LHCN-M2 (cell line): ENCODE measurements around the gene EIPR1. TPM values are rescaled to one million over a fixed set of nuclear protein-coding genes. Genes with fewer than 3 reads are reported as not detected.

Experiments
- DNase-seq: peaks from one replicate; pipeline ENCODE4 v3.0.0-alpha.2; 2012; ENCODE audit warnings: low read depth
- total RNA-seq: library from RNA; depleted of rRNA; stranded (reverse); fragments of >200 nt; gene quantifications from 2 replicates; pipeline ENCODE4 v1.2.3, GENCODE V29; 2014

EIPR1 gene
- total RNA-seq, 1 experiment from 2014 or later, result 77.5 TPM

GRCh38 chr2:3249476-3249962, 128.1 kb downstream of the EIPR1 start:
- DNase-seq, result no peak

GRCh38 chr2:3248754-3249475, 128.7 kb downstream of the EIPR1 start:
- DNase-seq, result no peak

- DNase-seq, result no peak
Measured at GRCh38 chr2:3246928-3247714, 130.5 kb downstream of the EIPR1 start.

GRCh38 chr2:3246406-3246805, 131.2 kb downstream of the EIPR1 start:
- no peak for DNase-seq

- DNase-seq, result no peak
Measured at GRCh38 chr2:3244486-3244885, 133.1 kb downstream of the EIPR1 start.

GRCh38 chr2:3243804-3244203, 133.8 kb downstream of the EIPR1 start:
- no peak for DNase-seq

GRCh38 chr2:3242747-3243369, 134.8 kb downstream of the EIPR1 start:
- DNase-seq, result no peak

GRCh38 chr2:3241971-3242746, 135.5 kb downstream of the EIPR1 start:
- no peak for DNase-seq

- no peak for DNase-seq
Measured at GRCh38 chr2:3238951-3239841, 138.4 kb downstream of the EIPR1 start.

GRCh38 chr2:3236300-3237045, 141.1 kb downstream of the EIPR1 start:
- DNase-seq, result no peak

- DNase-seq, result no peak
Measured at GRCh38 chr2:3233877-3234276, 143.7 kb downstream of the EIPR1 start.

- DNase-seq, result no peak
Measured at GRCh38 chr2:3229221-3229620, 148.4 kb downstream of the EIPR1 start.

GRCh38 chr2:3224681-3225080, 152.9 kb downstream of the EIPR1 start:
- no peak for DNase-seq

GRCh38 chr2:3223080-3223923, 154.3 kb downstream of the EIPR1 start:
- DNase-seq, result no peak

- no peak for DNase-seq
Measured at GRCh38 chr2:3222636-3223035, 155.0 kb downstream of the EIPR1 start.

- no peak for DNase-seq
Measured at GRCh38 chr2:3219536-3219935, 158.1 kb downstream of the EIPR1 start.

- DNase-seq, result no peak
Measured at GRCh38 chr2:3217646-3218045, 160.0 kb downstream of the EIPR1 start.

- DNase-seq, result no peak
Measured at GRCh38 chr2:3216841-3217495, 160.7 kb downstream of the EIPR1 start.
